NCI-H524 treated with DMSO at 0.1 percent for 48 hours (cell line): ENCODE results near the gene DOCK4.
"Not testable (repeated sequence)": the region's sequence is repeated elsewhere in the genome, so short reads cannot be mapped to it uniquely, and the experiment has no call there.

Experiments
- DNase-seq: peaks from one replicate; lab custom pipeline; 2025; lab: John Stamatoyannopoulos, UW

Gene DOCK4

GRCh38 chr7:112130729-112131410, 75.3 kb downstream of the DOCK4 start:
- no peak for DNase-seq

DNA sequence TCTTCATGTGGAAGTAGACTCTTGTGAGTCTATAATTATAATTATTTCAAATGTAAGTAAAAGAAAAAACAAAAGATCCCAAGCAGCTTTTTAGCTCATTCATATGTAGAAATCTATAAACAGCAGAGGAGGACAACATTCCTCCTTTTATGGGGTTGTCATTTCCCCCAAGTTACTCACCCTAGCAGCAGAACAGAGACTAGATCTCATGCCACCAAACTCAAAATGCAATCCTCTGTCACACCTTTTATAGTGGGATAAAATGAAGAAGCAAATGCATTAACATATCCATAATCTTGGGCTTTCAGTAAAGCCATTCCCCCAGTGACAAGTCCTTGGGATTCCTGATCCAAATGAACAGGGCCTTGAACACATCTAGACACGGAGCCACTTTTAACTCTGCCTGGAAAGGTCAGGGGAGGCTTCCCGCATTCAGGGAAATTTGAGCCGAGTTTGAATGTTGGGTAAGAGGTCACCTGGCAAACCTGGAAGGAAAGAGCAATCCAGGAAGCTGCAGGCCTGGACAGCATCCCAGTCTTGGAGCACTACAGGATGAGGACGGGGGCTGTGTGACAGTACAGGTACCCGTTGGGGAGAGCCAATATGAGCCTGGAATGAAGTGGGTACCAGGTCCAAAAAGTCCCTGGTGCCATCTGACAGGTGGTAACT, 76.4 kb downstream of the DOCK4 start:
- DNase-seq: no peak

GRCh38 chr7:112128461-112129425, 77.5 kb downstream of the DOCK4 start:
- not testable (repeated sequence) for DNase-seq

DNA sequence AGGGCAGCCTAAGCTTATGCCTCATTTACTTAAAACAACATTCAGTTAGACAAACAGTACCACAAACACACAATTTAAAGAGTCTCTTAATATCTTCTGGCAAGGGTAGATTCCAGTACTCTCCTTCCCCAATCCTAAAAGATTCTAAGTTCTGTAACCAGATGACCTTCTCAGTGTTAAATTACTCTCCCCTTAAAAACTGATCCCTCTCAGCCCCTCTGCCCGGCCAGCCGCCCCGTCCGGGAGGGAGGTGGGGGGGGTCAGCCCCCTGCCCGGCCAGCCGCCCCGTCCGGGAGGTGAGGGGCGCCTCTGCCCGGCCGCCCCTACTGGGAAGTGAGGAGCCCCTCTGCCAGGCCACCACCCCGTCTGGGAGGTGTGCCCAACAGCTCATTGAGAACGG, 78.2 kb downstream of the DOCK4 start:
- DNase-seq: not testable (repeated sequence)

- DNase-seq: no peak
Measured at GRCh38 chr7:112125250-112125649, 80.9 kb downstream of the DOCK4 start.

- DNase-seq: no peak
Measured at GRCh38 chr7:112124061-112124766, 82.0 kb downstream of the DOCK4 start.

- no peak for DNase-seq
Measured at GRCh38 chr7:112122798-112123197, 83.4 kb downstream of the DOCK4 start.

- DNase-seq: no peak
Measured at GRCh38 chr7:112122144-112122543, 84.1 kb downstream of the DOCK4 start.

- no peak for DNase-seq
Measured at GRCh38 chr7:112121318-112121717, 84.9 kb downstream of the DOCK4 start.

DNA sequence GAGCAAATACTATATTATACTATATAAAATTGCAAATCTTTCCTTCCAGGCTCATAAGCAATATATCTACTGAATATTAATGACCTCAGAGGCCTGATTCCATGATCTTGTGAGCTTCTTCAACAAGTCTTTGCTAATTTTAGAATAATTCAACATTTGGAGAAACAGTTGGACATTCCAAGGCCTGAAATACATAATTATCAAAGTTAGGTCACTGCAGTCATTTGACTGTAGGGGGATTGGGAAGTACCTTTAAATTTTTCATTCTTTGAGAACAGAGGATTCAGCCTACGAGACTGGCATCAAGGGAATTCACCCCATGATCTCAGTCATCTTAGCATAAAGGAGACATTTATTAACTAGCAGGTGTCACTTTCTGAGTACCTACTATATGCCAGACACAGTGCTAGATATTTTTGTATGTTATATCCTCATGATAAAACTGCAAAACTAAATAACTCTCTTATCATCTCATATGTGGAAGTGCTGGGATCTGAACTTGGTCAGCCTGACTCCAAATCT, 85.4 kb downstream of the DOCK4 start:
- DNase-seq: no peak

DNA sequence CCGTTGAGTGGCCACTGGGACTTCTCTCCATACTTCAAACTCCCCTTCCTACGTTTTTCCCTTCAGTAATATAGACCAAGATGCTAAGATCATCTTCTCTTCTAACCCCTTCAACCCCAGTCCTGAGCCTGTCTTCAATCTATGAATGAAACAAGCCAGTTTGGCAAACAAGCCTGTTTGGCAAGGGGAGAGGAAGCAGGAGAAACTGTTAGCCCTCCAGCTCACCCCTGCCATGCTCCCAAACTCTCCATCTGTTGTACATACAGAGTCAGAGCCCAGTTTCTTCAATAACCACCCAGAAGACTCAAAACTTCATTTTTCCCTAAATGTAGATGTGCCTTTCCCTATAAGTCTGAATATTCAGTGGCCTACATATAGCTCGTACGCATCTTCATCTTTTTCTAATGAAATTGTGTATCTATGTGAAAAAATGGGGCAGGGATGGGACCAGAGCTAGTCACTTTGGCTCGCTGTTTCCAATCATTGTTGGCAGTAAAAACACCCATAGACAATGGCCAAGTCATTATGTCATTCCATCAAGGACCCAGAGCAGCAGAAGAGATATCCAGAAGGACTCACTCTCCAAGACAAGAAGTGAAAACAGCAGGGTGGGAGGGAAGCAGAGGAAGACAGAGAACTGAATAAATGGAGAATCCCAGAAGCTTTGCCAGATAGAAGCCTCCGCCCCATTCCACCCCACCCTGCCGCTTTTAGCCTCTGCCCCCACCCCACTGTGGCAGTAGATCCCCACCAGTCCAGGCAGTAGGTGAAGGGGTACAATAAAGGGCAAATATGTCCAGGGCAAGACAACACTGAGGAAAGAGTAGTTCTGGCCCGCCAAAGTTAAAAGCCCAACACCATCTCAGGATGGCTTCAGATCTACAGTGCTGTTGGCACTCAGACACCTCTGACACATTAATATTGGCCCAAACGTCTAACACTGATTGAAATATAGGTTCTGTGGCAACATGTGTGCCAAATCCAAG, 87.3 kb downstream of the DOCK4 start:
- no peak for DNase-seq

DNA sequence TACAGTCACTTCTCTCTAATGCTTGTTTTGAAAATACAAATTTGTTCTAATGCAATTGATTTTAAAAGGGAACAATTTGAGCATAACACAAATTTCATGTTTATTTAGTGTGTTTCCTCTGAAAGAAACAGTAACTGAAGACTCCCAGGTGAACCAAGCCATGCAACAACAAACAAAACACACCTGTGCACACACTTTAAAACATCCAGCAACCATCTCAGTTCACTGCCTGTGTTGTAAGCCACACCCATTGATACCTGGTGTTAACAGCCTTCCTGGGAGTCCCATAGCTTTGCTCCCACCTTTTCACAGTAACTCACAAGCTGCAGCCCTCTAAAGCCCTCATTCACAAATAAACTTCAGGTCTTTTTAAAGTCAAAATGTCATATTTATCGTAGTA, 89.3 kb downstream of the DOCK4 start:
- no peak for DNase-seq

DNA sequence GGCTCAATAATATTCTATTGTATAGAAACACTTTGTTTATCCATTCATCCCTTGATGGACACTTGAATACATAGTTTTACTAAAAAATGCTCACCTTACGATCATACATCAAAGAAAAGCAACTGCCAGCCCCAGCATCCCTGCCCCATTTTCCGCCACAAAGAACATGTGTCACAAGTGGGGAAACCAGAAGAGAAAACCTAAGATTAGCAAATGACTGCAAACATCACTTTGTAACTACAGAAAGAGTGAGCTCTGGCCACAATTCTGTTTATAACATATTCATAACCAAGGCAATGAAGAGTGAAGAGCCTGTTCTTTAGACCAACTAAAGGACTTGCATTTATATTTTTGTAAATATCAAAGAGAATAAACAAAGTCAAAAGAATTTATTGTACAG, 89.8 kb downstream of the DOCK4 start:
- no peak for DNase-seq

DNA sequence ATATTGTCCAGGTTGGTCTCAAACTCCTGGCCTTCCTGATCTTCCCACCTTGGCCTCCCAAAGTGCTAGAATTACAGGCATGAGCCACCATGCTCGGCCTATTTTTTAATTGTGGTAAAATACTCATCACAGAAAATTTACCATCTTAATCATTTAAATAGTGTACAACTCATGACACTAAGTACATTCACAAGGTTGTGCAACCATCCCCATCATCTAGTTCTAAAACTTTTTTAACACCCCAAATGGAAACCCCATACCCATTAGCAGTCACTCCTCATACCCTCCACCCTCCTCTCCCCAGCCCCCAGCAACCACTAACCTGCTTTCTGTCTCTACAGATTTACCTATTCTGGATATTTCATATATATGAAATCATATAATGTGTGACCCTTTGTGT, 90.3 kb downstream of the DOCK4 start:
- no peak for DNase-seq

GRCh38 chr7:112113913-112114575, 92.2 kb downstream of the DOCK4 start:
- no peak for DNase-seq

DNA sequence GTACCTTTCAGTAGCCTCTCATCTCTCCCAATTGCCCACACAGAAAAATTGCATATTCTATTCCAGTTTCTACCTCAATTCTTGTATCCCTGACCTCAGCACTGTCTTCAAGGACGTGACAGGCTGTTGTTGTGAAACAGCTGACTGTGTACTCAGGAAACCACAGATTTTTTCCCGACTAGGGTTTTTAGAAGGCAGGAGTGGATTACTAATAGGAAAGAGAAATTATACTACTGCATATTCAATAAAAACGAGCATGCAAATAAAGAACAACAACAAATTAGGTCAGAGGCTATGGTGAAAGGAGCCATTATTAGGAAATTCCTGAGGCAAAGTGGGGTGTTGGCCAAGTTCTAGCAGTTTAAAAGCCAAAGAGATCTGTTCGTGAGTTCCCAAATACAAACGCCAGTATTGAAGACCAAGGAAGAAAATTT, 93.4 kb downstream of the DOCK4 start:
- no peak for DNase-seq

- DNase-seq: no peak
Measured at GRCh38 chr7:112110651-112111050, 95.5 kb downstream of the DOCK4 start.

DNA sequence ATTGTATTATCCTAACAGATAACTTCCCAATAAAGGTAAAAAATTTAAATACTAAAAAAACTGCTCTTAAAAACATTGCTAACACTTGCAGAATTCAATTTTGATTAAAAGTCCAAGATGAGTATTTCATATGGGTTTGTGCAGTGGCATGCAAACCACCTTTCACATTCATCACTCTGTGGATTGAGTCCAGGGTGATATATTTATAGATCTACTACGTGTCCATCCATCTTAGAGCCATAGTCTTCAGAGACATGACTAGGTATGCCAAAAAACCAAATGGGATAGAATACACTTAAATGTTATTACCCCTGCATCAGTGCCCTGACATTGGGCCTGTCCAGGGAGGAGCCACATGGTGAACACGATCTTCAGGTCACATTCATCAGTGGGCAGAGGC, 96.0 kb downstream of the DOCK4 start:
- no peak for DNase-seq

- DNase-seq: no peak
Measured at GRCh38 chr7:112108981-112109380, 97.2 kb downstream of the DOCK4 start.
